NCI-H510A treated with DMSO at 0.1 percent for 48 hours (cell line): ENCODE measurements around the gene CNOT4.

Experiments
- DNase-seq: peaks from one replicate; lab custom pipeline; 2025; lab: John Stamatoyannopoulos, UW

Gene CNOT4, protein sequence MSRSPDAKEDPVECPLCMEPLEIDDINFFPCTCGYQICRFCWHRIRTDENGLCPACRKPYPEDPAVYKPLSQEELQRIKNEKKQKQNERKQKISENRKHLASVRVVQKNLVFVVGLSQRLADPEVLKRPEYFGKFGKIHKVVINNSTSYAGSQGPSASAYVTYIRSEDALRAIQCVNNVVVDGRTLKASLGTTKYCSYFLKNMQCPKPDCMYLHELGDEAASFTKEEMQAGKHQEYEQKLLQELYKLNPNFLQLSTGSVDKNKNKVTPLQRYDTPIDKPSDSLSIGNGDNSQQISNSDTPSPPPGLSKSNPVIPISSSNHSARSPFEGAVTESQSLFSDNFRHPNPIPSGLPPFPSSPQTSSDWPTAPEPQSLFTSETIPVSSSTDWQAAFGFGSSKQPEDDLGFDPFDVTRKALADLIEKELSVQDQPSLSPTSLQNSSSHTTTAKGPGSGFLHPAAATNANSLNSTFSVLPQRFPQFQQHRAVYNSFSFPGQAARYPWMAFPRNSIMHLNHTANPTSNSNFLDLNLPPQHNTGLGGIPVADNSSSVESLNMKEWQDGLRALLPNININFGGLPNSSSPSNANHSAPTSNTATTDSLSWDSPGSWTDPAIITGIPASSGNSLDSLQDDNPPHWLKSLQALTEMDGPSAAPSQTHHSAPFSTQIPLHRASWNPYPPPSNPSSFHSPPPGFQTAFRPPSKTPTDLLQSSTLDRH

GRCh38 chr7:135509839-135510591 lies at the start of gene CNOT4:
CNOT4 (minus strand) TSS chr7:135510102; CDS start chr7:135438331, 71,771 bp downstream.
- peak; percentile 86 for DNase-seq

GRCh38 chr7:135558881-135559280 lies 49.0 kb upstream of the CNOT4 start:
- no peak for DNase-seq

- peak; percentile 50 for DNase-seq
Observed at GRCh38 chr7:135558337-135558767, 48.5 kb upstream of the CNOT4 start.

DNA sequence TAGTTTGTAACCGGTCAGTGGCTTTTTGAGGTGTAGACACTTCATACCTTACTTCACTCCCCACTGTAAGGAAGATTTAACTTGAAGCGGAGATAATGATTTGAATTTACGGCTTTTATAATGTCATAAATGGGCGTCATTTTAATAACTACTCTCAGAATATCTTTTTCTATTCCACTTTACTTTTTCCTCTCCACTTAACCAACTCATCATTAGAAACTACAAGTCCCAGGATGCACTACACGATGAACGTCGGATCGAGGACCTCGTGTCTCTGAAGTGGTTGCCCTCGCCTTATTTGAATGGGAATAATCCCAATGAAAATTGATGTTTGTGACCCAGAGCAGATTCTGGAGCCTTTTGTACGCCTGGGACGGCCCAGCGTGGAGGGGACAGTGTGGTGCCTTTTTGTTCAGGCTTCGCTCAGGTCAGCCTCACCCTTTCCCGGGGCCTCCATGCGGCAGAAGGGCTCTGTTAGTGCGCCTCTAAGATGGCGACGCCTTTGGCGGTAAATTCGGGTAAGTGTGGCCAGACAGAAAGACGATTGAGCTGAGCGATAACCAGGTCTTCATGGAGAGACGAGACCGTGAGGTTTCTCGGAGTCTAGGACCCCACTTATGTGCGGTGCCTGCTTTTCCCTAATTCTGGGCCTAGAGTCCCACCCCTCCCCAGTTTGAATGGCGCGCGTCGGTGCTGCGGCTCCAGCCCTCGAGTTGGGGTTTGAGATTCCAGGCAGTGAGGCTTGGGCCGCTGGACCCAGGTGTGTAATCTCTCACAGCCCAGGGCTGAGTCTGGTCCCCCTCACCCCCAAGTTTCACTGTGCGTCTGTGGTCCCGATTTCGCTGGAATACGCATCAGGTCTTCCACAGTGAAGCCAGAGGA lies 47.8 kb upstream of the CNOT4 start, which contains the start of gene NUP205:
NUP205 (plus strand) TSS at position 463 of the 882 bp plus-strand sequence; CDS start at position 491, 28 bp downstream.
- DNase-seq = peak; percentile 79

- DNase-seq = no peak
Observed at GRCh38 chr7:135553346-135553745, 43.4 kb upstream of the CNOT4 start.

DNA sequence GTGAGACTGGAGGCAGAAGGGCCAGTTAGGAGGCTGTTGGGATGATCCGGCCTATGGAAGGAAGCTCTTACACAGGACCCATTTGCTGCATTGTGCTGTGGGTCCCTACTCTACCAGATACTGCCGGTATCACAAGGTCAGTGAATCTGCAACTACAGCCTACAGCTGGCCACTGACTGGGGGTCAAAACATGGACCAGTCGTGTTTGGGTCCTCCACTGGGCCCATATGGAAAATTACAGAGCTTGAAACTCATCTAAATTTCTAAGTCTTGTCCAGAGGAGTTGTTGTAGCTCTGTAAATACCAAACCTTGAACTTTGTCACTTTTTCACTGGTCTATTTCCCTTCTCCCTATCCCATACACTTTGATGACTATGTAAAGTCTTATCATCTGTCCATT lies 42.2 kb upstream of the CNOT4 start:
- DNase-seq = no peak

- no peak for DNase-seq
Observed at GRCh38 chr7:135550196-135550595, 40.3 kb upstream of the CNOT4 start.

DNA sequence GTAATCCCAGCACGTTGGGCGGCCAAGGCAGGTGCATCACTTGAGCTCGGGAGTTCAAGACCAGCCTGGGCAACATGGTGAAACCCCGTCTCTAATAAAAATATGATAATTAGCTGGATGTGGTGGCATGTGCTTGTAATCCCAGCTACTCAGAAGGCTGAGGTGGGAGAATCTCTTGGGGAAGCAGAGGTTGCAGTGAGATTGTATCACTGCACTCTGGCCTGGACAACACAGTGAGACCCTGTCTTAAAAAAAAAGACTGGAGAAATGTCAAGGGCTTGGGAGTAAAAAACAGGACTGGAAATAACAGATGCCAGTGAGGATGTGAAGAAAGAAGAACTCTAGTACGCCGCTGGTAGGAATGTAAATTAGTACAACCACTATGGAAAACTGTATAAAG lies 31.1 kb upstream of the CNOT4 start:
- DNase-seq = no peak

DNA sequence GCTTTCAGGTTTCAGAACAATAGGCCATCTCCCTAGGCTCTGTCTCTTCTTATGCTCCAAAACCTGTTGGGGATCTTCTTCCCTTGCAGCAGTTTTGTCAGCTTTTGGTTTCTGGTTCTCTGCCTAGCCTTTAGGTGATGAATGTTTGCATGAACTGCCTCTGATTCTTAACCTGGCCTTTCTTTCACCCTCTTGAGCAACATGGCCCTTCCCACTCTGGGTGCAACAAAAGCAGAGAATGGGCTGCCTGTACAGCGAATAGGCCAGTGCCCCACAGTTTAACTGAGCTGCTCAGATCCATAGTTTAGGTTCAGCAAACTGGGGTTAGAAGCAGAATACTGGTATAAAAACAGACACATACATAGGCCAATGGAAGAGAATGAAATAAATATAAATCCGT lies 29.7 kb upstream of the CNOT4 start:
- no peak for DNase-seq

- no peak for DNase-seq
Observed at GRCh38 chr7:135538376-135538775, 28.5 kb upstream of the CNOT4 start.

DNA sequence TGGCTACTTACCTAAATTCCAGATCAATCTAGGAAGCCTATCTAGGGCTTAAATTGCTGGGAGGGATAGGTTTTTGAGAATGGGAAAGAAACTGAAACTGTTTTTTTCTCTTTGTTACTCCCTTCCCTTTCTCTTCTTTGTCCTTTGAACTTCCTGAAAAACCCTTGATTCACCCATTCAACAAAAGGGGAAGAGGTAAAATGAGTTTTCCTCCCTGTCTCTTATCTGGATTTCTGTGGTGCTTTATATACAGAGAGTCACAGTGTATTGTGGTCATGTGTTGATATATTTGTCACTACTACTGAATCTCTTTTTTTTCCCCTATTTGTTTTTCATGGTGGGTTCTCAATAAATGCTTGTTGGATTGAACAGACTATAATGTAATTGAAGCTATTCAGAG lies 28.0 kb upstream of the CNOT4 start:
- no peak for DNase-seq

GRCh38 chr7:135537453-135537852 lies 27.6 kb upstream of the CNOT4 start:
- no peak for DNase-seq

GRCh38 chr7:135536150-135536549 lies 26.2 kb upstream of the CNOT4 start:
- DNase-seq = no peak

- no peak for DNase-seq
Observed at GRCh38 chr7:135527025-135527424, 17.1 kb upstream of the CNOT4 start.

GRCh38 chr7:135525426-135525825 lies 15.5 kb upstream of the CNOT4 start:
- no peak for DNase-seq

- DNase-seq = no peak
Observed at GRCh38 chr7:135523146-135523545, 13.2 kb upstream of the CNOT4 start.

DNA sequence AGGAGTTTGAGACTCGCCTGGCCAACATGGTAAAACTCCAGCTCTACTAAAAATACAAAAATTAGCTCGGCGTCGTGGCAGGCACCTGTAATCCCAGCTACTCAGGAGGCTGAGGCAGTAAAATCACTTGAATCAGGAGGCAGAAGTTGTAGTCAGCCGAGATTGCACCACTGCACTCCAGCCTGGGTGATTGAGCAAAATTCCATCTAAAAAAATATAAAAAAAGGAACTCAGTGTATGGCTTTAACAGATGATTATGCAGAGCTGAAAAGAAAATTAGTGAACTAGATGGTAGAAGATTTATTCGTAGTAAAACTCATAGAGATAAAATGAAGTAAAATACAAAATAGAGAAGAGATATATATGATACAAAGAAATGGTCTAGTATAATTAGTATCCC lies 12.6 kb upstream of the CNOT4 start:
- no peak for DNase-seq

DNA sequence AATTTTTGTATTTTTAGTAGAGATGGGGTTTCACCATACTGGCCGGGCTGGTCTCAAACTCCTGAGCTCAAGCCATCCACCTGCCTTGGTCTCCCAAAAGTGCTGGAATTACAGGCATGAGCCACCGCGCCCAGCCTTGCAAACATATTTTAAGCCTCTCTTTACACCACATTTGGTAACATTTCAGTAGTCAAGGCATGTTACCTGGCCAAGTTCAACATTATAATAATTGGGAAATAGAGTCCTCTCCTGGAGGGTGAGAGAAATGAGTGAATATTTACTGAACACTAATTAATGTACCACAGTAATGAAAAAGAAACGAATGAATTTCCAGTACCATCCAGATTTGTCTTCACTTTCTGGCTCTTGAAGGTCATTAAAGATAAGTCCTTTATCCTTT lies 10.0 kb upstream of the CNOT4 start:
- no peak for DNase-seq

DNA sequence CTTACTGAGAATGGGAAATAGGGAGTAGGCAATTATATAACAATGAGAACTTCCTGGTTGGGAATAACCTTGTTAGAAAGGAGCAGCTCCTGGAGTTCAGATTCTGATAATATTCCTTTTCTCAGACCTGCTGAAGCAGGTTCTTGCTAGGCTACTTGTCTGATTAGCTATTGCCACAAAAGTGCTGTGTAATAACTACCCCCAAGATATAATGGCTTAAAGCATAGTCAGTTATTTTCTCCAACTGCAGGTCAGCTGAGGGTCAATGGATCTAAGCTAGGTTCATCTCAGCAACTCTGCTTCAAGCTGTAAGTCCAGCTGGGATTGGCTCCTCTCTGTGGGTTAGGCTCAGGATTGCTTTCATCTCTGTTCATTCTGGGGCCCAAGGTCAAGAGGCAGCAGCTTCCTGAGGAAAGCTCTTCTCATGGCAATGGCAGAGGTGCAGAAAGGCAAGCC lies 9.4 kb upstream of the CNOT4 start:
- no peak for DNase-seq

DNA sequence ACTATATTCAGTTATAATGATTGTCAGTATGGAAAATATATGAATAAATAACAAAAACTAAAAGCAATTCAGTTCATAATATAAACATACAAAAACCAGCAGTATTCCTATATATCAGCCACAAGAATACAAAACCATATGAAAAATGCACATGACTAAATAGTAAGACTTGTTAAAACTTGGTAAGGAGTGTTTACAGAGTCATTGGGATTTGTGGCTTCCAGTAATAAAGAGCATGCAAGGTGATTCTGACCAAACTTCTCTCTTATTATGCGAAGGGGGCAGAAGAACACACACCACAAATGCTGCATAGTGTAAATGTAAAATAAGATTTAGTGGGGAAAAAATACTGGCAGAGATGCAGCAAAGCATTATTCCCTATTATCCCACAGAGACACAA lies 8.8 kb upstream of the CNOT4 start:
- DNase-seq = no peak

- DNase-seq = no peak
Observed at GRCh38 chr7:135517060-135517459, 7.2 kb upstream of the CNOT4 start.
